Measurements from ENCODE around the gene XRCC4. TPM values are rescaled to one million over a fixed set of nuclear protein-coding genes. Genes with fewer than 3 reads are reported as not detected.

The XRCC4 gene
- total and polyA plus RNA-seq, 7 donors = 4.6 to 11.3 (median 7.6) TPM

GRCh38 chr5:83107692-83108420, 30.5 kb downstream of the XRCC4 start:
- H3K9me3 ChIP-seq = no peaks in the 10 kb centered on the region
- intact Hi-C loops (cut with DNase I) = no loop called here
- DNase-seq = no peak
- H3K27me3 ChIP-seq = no peaks in the 10 kb centered on the region
- no peaks in the 10 kb centered on the region for H3K36me3 ChIP-seq
- TF ChIP-seq POLR2AphosphoS5 (IDR thresholded peaks at IDR 0.05) = no peak
- no peak for TF ChIP-seq CTCF (IDR thresholded peaks at IDR 0.05)
- TF ChIP-seq POLR2A (IDR thresholded peaks at IDR 0.05) = no peak
- TF ChIP-seq EP300 (IDR thresholded peaks at IDR 0.05) = no peak
- H3K4me3 ChIP-seq = no peak overlapping the region
- WGBS, 2 donors = 94 to 96% methylated on average over 3 of the region's 3 CpGs
- no peak overlapping the region for H3K27ac ChIP-seq
- H3K4me1 ChIP-seq = no peaks in the 10 kb centered on the region

DNA sequence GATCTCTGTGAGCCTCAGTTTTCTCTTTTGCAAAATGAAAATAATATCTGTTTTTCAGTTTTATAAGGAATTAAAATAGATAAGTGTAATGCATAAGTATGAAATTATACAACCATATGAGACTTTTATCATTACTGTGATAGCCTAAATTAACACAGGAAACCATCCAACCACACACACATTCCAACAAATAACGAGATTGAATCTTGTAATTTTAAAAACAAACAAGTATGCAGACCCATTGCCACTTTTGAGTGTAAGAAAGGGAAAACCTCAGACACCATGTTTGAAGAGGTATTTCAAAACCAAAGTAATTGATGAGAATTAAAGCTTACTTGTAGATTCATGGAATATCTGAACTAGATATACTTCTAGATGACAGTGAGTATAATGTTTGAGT, 32.0 kb downstream of the XRCC4 start:
- Histone ChIP-seq H3K4me1 (no peaks in the 10 kb centered on the region), H3K27ac (no peak overlapping the region), H3K4me3 (no peak overlapping the region), H3K9me3 (no peaks in the 10 kb centered on the region), H3K27me3 (no peaks in the 10 kb centered on the region), H3K36me3 (no peaks in the 10 kb centered on the region)
- 80 to 85% methylated on average over 1 of the region's 1 CpG for WGBS, 2 donors
- no peak for DNase-seq
- TF ChIP-seq EP300 (IDR thresholded peaks at IDR 0.05) = no peak
- no peak for TF ChIP-seq CTCF (IDR thresholded peaks at IDR 0.05)
- TF ChIP-seq POLR2AphosphoS5 (IDR thresholded peaks at IDR 0.05) = no peak
- no peak for TF ChIP-seq POLR2A (IDR thresholded peaks at IDR 0.05)
- intact Hi-C loops (cut with DNase I) = no loop called here

- no peak overlapping the region for H3K4me3 ChIP-seq
- WGBS, 2 donors = 79 to 89% methylated on average over 1 of the region's 1 CpG
- H3K9me3 ChIP-seq = no peaks in the 10 kb centered on the region
- no peaks in the 10 kb centered on the region for H3K27me3 ChIP-seq
- no peaks in the 10 kb centered on the region for H3K4me1 ChIP-seq
- H3K27ac ChIP-seq = no peak overlapping the region
- no peak for TF ChIP-seq POLR2A (IDR thresholded peaks at IDR 0.05)
- no peak for TF ChIP-seq EP300 (IDR thresholded peaks at IDR 0.05)
- no peak for TF ChIP-seq POLR2AphosphoS5 (IDR thresholded peaks at IDR 0.05)
- no peak for TF ChIP-seq CTCF (IDR thresholded peaks at IDR 0.05)
- intact Hi-C loops (cut with DNase I) = no loop called here
- H3K36me3 ChIP-seq = no peaks in the 10 kb centered on the region
- no peak for DNase-seq
Observed at GRCh38 chr5:83115816-83116215, 38.5 kb downstream of the XRCC4 start.

DNA sequence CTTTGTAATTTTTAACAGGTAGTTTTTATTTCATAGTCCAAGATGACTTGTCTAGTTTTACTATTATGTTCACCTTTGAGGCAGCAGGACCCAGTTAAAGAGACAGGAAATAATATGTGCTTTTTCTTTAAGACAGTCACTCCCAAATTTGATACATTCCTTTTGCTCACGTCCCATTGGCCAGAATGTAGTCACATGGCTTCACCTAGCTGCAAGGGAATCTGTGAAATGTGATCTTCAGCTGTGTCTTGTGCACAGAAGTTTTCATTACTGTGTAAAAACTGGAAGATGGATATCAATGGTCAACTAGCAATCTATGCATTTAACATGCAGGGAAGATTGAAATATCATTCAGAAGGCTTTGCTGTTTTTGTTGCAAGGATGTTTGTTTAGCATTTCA, 41.1 kb downstream of the XRCC4 start:
- Histone ChIP-seq H3K36me3 (no peaks in the 10 kb centered on the region), H3K4me3 (no peak overlapping the region), H3K27me3 (no peaks in the 10 kb centered on the region), H3K27ac (no peak overlapping the region), H3K9me3 (no peaks in the 10 kb centered on the region), H3K4me1 (no peaks in the 10 kb centered on the region)
- WGBS, 2 donors = 91 to 95% methylated on average over 1 of the region's 1 CpG
- no peak for TF ChIP-seq EP300 (IDR thresholded peaks at IDR 0.05)
- TF ChIP-seq CTCF (IDR thresholded peaks at IDR 0.05) = no peak
- TF ChIP-seq POLR2A (IDR thresholded peaks at IDR 0.05) = no peak
- TF ChIP-seq POLR2AphosphoS5 (IDR thresholded peaks at IDR 0.05) = no peak
- intact Hi-C loops (cut with DNase I) = no loop called here
- no peak for DNase-seq

DNA sequence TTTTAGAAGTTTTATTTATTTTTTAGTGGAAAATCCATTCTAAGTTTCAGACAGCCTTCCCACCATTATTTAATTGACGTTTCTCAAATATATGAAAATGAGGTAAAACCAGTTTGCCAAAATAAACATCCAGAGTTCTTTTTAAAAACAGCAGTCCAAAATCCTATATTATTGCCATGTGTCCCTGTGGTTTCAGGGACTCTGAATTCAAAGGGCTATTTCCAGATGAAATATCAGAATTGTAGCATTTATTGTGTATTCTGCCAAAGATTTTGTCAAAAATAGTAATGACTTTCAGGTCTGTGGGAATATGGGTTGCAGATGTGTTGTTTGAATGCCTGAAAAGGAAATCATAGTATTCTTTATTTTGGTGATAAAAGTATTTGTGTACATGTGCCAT, 41.6 kb downstream of the XRCC4 start:
- Histone ChIP-seq H3K36me3 (no peaks in the 10 kb centered on the region), H3K27ac (no peak overlapping the region), H3K9me3 (no peaks in the 10 kb centered on the region), H3K4me1 (no peaks in the 10 kb centered on the region), H3K27me3 (no peaks in the 10 kb centered on the region), H3K4me3 (no peak overlapping the region)
- 95 to 96% methylated on average over 1 of the region's 1 CpG for WGBS, 2 donors
- no peak for DNase-seq
- TF ChIP-seq POLR2AphosphoS5 (IDR thresholded peaks at IDR 0.05) (no peak), EP300 (IDR thresholded peaks at IDR 0.05) (no peak), POLR2A (IDR thresholded peaks at IDR 0.05) (no peak), CTCF (IDR thresholded peaks at IDR 0.05) (no peak)
- intact Hi-C loops (cut with DNase I) = no loop called here

Data from sigmoid colon (tissue), 7 donors.